GM19238 (cell line): ENCODE results near the gene GSTT4.
"Not testable (repeated sequence)": the region's sequence is repeated elsewhere in the genome, so short reads cannot be mapped to it uniquely, and the experiment has no call there.

Source experiments
- DNase-seq: peaks from one replicate; pipeline ENCODE4 v3.0.0; 2011; ENCODE audit warnings: low spot score; ENCODE audit not compliant: insufficient read length

The GSTT4 gene

DNA sequence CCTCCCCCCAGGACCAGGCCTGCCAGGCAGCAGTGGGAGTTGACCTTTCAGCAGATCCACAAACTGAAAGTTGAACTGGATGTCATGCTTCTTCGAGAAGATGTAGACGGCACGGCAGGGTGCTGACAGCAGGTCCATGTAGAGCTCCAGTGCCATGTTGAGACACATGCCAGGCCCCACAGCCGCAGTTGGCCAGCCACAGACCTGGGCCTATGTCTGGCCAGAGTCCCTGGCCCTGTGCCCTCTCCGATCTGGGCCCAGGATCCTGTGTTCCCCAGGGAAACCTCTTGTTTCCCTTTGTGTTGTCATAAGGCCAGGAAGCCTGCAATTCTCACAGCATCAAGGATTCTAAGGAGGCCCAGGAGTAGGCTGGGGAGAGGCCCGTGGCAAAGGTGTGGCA lies at the start of gene GSTT4:
Gene GSTT4 (minus strand): TSS at position 253 of the 400 bp plus-strand sequence. CDS start 97 bp downstream, at position 156.
- no peak for DNase-seq

DNA sequence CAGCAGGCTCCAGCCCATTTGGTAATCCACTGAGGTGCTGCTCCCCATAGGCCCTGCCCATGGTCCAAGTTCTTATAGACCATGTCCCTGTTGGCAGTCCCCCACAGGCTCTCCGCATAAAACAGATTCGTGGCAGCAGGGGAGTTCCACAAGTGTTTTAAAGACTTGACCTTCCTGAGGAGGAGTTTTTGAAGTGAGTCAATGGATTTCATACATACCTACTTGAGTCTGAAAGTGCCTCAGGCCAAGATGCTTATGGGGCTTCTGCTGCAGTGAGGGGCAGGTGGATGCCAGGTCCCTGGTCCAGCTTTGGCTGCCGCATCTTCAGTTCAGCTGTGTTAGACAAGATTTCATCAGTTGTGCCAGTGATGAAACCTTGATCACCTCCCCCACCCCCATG lies 49.1 kb upstream of the GSTT4 start:
- DNase-seq, result no peak

DNA sequence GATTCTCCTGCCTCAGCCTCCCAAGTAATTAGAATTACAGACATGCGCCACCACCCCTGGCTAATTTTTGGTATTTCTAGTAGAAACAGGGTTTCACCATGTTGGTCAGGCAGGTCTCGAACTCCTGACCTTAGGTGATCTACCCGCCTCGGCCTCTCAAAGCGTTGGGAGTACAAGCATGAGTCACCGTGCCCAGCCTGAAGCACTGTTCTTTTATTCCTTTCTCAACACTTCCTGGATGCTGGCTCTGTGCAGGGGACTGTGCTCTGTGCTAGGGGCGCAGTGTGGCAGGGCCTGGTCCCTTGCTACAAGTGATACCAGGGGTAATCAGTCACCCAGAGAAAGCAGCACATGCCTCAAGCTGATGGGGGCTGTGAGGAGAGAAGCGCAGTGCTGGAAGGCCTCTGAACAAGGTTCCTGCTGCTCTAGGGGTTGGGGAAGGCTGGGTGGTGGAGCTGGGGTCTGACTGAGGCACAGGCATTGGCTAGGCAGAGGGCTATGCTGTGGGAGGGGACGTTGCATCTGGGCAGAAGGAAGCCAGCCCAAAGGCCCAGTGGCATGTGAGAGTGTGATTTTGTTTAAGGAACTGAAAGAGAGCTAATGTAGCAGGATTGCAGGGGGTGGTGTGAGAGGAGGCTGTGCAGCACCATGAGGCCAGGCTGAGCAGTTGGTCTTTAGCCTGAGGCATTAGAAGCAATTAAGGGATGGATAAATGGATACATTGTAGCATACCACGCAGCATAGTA lies 48.4 kb upstream of the GSTT4 start:
- peak; percentile 49 for DNase-seq

GRCh38 chr22:24051568-24051967 lies 46.3 kb upstream of the GSTT4 start:
- DNase-seq, result no peak

GRCh38 chr22:24051028-24051427 lies 45.8 kb upstream of the GSTT4 start:
- DNase-seq, result no peak

DNA sequence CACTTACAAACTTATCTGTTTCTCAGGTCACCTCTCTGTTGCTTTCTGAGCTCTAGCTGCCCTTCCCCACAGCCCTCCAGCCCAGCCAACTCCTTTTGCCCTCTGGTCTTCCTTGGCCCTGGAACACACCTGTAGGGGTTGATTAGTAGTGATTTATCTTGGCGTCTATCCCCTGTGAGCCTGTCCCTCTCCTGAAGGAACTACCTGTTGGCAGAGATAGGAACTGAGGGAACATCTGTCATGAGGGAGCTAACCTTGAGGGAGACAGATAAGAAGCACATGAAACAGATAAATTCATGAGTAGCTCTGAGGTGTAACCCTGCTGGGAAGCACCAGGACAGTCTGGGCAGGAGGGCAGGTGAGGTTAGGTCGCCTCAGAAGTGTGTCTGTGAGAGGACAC lies 44.7 kb upstream of the GSTT4 start:
- no peak for DNase-seq

GRCh38 chr22:24049211-24049610 lies 44.0 kb upstream of the GSTT4 start:
- DNase-seq, result no peak

DNA sequence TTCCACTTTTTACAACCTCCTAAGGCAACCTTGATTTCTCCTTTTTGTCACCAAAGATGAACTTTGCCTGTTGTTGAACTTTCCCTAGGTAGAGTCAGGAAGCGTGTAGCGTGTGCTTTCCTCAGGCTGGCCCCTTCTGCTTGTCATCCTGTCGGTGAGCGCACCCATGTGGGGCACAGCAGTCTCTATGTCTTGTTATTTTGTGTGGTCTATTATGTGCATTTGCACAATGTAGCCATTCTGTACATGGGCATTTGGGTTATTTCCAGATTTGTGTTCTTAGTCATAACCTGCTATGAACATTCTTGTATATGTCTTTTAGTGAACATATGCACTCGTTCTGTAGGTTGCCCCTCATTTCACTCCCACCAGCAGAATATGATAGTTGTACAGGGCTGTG lies 40.8 kb upstream of the GSTT4 start:
- no peak for DNase-seq

- no peak for DNase-seq
These were observed 38.7 kb upstream of the GSTT4 start for GRCh38 chr22:24043958-24044357.

- not testable (repeated sequence) for DNase-seq
These were observed 38.2 kb upstream of the GSTT4 start for GRCh38 chr22:24043465-24043864.

GRCh38 chr22:24040946-24041345 lies 35.7 kb upstream of the GSTT4 start:
- DNase-seq, result no peak

- DNase-seq, result no peak
These were observed 33.8 kb upstream of the GSTT4 start for GRCh38 chr22:24039046-24039445.

DNA sequence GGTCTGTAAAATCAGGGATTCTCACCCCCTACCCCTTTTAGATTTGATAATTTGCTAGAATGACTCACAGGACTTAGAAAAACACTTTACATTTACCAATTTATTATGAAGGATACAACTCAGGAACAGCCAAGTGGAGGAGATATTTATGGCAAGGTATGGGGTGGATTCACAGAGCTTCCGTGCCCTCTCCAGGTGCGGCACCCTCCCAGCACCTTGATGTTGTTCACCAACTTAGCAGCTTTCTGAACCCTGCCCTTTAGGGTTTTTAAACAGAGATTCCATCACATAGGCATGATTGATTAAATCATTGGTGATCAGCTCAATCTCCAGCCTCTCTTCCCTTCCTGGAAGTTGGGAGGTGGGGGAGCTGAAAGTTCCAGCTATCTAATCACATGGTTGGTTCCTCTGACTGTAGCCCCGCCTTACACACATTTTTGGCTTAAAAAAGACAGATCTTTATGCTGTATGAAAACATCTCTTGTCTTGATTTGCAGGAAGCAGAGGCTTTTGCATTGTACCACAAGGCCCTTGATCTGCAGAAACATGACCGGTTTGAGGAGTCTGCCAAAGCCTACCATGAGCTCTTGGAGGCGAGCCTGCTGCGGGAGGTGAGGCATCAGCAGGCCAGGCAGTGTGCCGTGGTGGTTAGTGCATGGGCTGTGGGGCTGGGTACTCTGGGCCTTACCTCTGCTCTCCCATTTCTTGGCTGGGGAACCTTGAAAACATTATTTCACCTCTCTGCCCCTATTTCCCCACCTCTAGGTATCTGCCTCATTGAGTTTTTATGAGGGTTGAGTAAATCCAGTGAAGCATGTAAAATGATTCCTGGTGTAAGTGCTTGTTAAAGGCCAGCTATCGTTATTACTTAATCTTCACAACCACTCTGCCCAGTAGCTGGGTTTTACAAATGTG lies 32.9 kb upstream of the GSTT4 start:
- DNase-seq, result no peak

- DNase-seq, result no peak
These were observed 30.0 kb upstream of the GSTT4 start for GRCh38 chr22:24035296-24035695.

- DNase-seq, result no peak
These were observed 28.5 kb upstream of the GSTT4 start for GRCh38 chr22:24033731-24034130.

GRCh38 chr22:24030186-24030702 lies 25.0 kb upstream of the GSTT4 start:
- no peak for DNase-seq

GRCh38 chr22:24029304-24029703 lies 24.1 kb upstream of the GSTT4 start:
- no peak for DNase-seq

DNA sequence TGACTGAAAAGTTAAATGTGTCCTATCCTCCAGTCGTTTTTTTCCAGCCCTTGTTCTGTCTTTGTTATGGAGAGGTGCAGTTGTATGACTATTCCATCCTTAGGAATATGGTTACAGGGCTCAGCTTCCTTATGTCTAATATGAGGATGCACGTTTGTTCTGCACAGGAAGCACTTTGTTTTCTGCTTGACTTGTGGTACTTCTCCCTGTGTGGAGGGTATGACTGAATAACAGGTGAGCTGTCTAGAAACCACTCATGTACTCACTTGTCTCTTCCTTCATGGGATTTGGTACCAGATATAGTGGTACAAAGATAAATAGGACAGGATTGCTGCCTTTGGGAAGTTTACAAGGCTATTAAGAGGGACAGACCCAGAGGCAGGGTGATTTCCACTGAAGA lies 23.3 kb upstream of the GSTT4 start:
- no peak for DNase-seq

- DNase-seq, result no peak
These were observed 22.7 kb upstream of the GSTT4 start for GRCh38 chr22:24027991-24028390.

DNA sequence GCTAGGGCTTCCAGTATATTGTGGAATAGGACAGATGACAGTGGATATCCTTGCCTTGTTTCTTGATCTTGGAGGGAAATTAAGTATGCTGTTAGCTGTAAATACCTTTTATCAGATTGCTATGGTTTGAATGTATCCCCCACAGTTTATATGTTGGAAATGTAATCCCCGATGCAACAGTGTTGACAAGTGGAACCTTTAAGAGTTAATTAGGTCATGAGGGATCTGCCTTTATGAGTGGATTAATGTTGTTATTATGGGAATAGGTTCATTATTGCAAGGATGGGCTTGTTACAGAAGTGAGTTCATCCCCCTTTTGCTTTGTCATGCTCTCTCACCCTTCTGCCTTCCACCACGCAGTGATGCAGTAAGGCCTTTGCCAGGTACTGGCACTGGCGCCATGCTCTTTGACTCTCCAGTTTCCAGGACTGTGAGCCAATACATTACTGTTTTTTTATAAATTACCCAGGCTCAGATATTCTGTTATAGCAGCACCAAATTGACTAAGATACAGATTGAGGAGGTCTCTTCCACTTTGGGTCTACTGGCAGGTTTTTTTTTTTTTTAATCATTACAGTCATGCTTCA lies 22.2 kb upstream of the GSTT4 start:
- no peak for DNase-seq

DNA sequence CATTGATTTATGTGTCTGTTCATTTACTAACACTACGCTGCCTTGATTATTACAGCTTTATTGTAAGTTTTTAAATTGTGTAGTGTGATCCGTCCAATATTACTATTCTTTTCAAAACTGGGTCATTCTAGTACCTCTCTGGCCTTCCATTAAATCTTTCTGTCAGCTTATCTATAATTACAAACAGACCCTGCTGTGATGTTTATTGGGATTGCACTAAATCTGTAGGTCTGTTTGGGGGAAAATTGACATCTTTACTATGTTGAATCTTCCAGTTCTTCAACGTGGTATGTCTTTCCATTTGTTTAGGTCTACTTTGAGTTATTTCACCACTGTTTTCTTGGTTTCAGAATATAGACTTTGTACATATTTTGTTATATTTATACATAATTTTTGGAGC lies 21.5 kb upstream of the GSTT4 start:
- no peak for DNase-seq

DNA sequence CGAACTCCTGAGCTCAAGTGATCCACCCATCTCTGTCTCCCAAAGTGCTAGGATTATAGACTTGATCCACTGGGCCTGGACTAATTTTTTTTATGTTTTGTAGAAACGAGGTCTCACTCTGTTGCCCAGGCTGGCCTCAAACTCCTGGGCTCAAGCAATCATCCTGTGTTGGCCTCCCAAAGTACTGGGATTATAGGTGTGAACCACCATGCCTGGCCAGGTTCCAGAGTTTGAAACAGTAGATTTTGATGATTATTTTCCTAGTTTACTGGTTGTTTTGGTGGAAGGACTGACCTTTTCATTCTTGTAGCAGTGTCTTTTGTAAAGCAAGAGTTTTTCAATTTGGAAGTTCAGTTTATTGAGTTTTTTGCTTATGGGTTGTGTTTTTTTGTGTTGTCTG lies 20.8 kb upstream of the GSTT4 start:
- DNase-seq, result no peak
